Vein endothelial cell (primary cell): ENCODE measurements around the gene SGK1. TPM values are rescaled to one million over a fixed set of nuclear protein-coding genes. Genes with fewer than 3 reads are reported as not detected.

Source experiments
- small RNA-seq: library from RNA; depleted of rRNA; stranded (forward); fragments of <200 nt; gene quantifications from one replicate; pipeline ENCODE3, GENCODE V24; 2012
- total RNA-seq: library from RNA; depleted of rRNA; stranded (reverse); fragments of >200 nt; gene quantifications from 2 replicates; pipeline ENCODE4 v1.2.3, GENCODE V29; 2012

The SGK1 gene
- total RNA-seq: 171 and 291 TPM in 2 replicates

GRCh38 chr6:134317471-134318131 is at the start of gene SGK1:
TSS of gene SGK1 (minus strand) at chr6:134318112. CDS start at chr6:134317460, 652 bp downstream.

Small RNA genes within 50 kb of the gene (small RNA-seq; reads per million reads assigned to genes)
- gene RF00019 (not detected), gene RN7SL408P (not detected), gene RNA5SP218 (0.08 reads per million), gene RPS29P32 (not detected)
